ENCODE results near the gene RETN. TPM values are rescaled to one million over a fixed set of nuclear protein-coding genes. Genes with fewer than 3 reads are reported as not detected.

The RETN gene
- polyA plus RNA-seq, 1 of the 3 experiments (the other 2 are of a cell fraction) = not detected

DNA sequence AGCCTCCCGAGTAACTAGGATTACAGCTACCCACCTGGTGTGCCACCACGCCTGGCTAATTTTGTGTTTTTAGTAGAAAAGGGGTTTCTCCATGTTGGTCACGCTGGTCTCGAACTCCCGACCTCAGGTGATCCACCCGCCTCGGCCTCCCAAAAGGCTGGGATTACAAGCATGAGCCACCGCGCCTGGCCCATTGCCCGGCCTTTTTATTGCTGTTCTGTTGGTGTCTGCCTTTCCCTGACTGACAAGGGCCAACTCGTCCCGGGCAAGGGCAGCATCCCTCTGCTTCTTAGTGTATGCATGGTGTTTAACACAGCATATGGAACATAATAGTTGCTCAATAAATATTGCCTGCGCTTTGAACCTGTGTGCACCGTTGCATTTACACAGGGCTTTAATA is 6.2 kb upstream of the RETN start:
- Histone ChIP-seq H3K4me3 (ENCODE audit: low read depth in 2 of 2, low read length in 1 of 2) (no peak overlapping the region), H3K27me3 (ENCODE audit: insufficient read depth) (peaks cover 63% of the 10 kb centered on the region), H3K9me2 (no peaks in the 10 kb centered on the region), H3K9me3 (no peaks in the 10 kb centered on the region), H2AFZ (ENCODE audit: low read depth) (no peak overlapping the region), H3K4me1 (ENCODE audit: control insufficient read depth in 1 of 2, insufficient read depth in 2 of 2, low read depth in 1 of 2, low read length in 1 of 2) (no peaks in the 10 kb centered on the region), H3K79me2 (ENCODE audit: insufficient read depth) (no peaks in the 10 kb centered on the region), H3K36me3 (replicated peaks in 1 of 2; ENCODE audit: control insufficient read depth in 1 of 2, insufficient read depth in 2 of 2, low read length in 1 of 2) (no peaks in the 10 kb centered on the region), H3K9ac (no peak overlapping the region), H3K4me2 (no peak overlapping the region), H3K27ac (ENCODE audit: low read depth in 2 of 2, low read length in 1 of 2) (no peak overlapping the region), H4K20me1 (ENCODE audit: insufficient read depth) (no peaks in the 10 kb centered on the region), H3F3A (replicated peaks; ENCODE audit: insufficient read depth) (no peaks in the 10 kb centered on the region)
- TF ChIP-seq YY1 (IDR thresholded peaks at IDR 0.05; ENCODE audit: low read depth) (no peak), USF1 (IDR thresholded peaks at IDR 0.05; ENCODE audit: borderline replicate concordance, low read depth) (no peak), TCF12 (IDR thresholded peaks at IDR 0.05) (no peak)
- no peak for DNase-seq
- ChIA-PET CTCF (interaction anchor here (0.6 to 4.2 kb wide), 4 partner anchors 11 to 94 kb away, joined by 3 to 14 read pairs (median 10); partner anchors contain the start of gene TRAPPC5), POLR2A (no interaction called here)
- 19% methylated on average over 11 of the region's 14 CpGs for WGBS (ENCODE audit: low lambda C conversion rate)

DNA sequence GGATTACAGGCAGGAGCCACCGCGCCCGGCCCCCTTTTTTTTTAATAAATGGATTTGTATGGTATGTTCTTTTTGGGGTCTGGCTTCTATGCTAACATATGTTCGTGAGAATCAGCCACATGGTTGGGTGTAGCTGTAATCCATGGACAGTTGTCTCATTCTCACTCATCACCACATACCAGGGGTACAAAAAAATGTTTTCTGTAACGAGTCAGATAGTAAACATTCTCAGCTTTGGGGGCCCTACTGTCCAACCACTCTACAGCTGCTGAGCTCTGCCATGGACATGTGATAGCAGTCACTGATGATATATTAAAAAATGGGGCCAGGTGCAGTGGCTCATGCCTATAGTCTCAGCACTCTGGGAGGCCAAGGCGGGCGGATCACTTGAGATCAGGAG is 5.1 kb upstream of the RETN start:
- Histone ChIP-seq H3K79me2 (ENCODE audit: insufficient read depth) (no peaks in the 10 kb centered on the region), H3K9ac (no peak overlapping the region), H4K20me1 (ENCODE audit: insufficient read depth) (no peaks in the 10 kb centered on the region), H3K27me3 (ENCODE audit: insufficient read depth) (peaks cover 68% of the 10 kb centered on the region), H3F3A (replicated peaks; ENCODE audit: insufficient read depth) (no peaks in the 10 kb centered on the region), H3K4me1 (ENCODE audit: control insufficient read depth in 1 of 2, insufficient read depth in 2 of 2, low read depth in 1 of 2, low read length in 1 of 2) (no peaks in the 10 kb centered on the region), H3K4me3 (ENCODE audit: low read depth in 2 of 2, low read length in 1 of 2) (no peak overlapping the region), H3K4me2 (no peak overlapping the region), H2AFZ (ENCODE audit: low read depth) (no peak overlapping the region), H3K27ac (ENCODE audit: low read depth in 2 of 2, low read length in 1 of 2) (no peak overlapping the region), H3K9me2 (no peaks in the 10 kb centered on the region), H3K36me3 (replicated peaks in 1 of 2; ENCODE audit: control insufficient read depth in 1 of 2, insufficient read depth in 2 of 2, low read length in 1 of 2) (no peaks in the 10 kb centered on the region), H3K9me3 (no peaks in the 10 kb centered on the region)
- ChIA-PET CTCF (interaction anchor here (1.6 to 4.2 kb wide), 3 partner anchors 17 to 135 kb away, joined by 4 to 14 read pairs (median 9); partner anchors contain the start of gene TRAPPC5), POLR2A (interaction anchor here (0.6 kb wide), 1 partner anchor 163 kb away, joined by 4 read pairs; no protein-coding TSS in a partner anchor)
- no peak for DNase-seq
- 30% methylated on average over 7 of the region's 7 CpGs for WGBS (ENCODE audit: low lambda C conversion rate)
- TF ChIP-seq MEF2A (IDR thresholded peaks at IDR 0.05; ENCODE audit: borderline replicate concordance, low read depth) (no peak), YY1 (IDR thresholded peaks at IDR 0.05; ENCODE audit: low read depth) (no peak), USF1 (IDR thresholded peaks at IDR 0.05; ENCODE audit: borderline replicate concordance, low read depth) (no peak), RAD21 (IDR thresholded peaks at IDR 0.05; ENCODE audit: low read length) (no peak), CHD2 (IDR thresholded peaks at IDR 0.05; ENCODE audit: low read length, partially characterized antibody) (no peak), TAF1 (IDR thresholded peaks at IDR 0.05; ENCODE audit: borderline replicate concordance, low read depth, low read length) (no peak), SMC3 (IDR thresholded peaks at IDR 0.05; ENCODE audit: low read depth, low read length) (no peak)
- TF ChIP-seq, protein P1, sequence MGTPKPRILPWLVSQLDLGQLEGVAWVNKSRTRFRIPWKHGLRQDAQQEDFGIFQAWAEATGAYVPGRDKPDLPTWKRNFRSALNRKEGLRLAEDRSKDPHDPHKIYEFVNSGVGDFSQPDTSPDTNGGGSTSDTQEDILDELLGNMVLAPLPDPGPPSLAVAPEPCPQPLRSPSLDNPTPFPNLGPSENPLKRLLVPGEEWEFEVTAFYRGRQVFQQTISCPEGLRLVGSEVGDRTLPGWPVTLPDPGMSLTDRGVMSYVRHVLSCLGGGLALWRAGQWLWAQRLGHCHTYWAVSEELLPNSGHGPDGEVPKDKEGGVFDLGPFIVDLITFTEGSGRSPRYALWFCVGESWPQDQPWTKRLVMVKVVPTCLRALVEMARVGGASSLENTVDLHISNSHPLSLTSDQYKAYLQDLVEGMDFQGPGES (IDR thresholded peaks at IDR 0.05; ENCODE audit: low read depth, low read length) = no peak

Data from SK-N-SH (cell line).